NCI-H526 treated with DMSO at 0.1 percent for 48 hours (cell line): ENCODE results near the gene FPR3.
"Not testable (repeated sequence)": the region's sequence is repeated elsewhere in the genome, so short reads cannot be mapped to it uniquely, and the experiment has no call there.

Experiments
- DNase-seq: peaks from one replicate; lab custom pipeline; 2025; lab: John Stamatoyannopoulos, UW

Gene FPR3

GRCh38 chr19:51794885-51795490, at the start of gene FPR3:
Gene FPR3, plus strand, starts transcription at chr19:51795157. Its CDS starts 28,592 bp downstream, at chr19:51823749.
- no peak for DNase-seq

GRCh38 chr19:51746731-51747130, 48.2 kb upstream of the FPR3 start:
- no peak for DNase-seq

- DNase-seq, result no peak
Observed at GRCh38 chr19:51749979-51750378, 45.0 kb upstream of the FPR3 start.

GRCh38 chr19:51750400-51751094, 44.4 kb upstream of the FPR3 start:
- no peak for DNase-seq

- no peak for DNase-seq
Observed at GRCh38 chr19:51751655-51752054, 43.3 kb upstream of the FPR3 start, which contains the start of gene FPR1. Gene FPR1, minus strand, starts transcription at chr19:51751878. Its CDS starts 4,884 bp downstream, at chr19:51746994.

GRCh38 chr19:51754109-51754508, 40.8 kb upstream of the FPR3 start:
- DNase-seq, result no peak

- no peak for DNase-seq
Observed at GRCh38 chr19:51754770-51755169, 40.2 kb upstream of the FPR3 start.

- DNase-seq, result no peak
Observed at GRCh38 chr19:51755571-51755970, 39.4 kb upstream of the FPR3 start.

- DNase-seq, result no peak
Observed at GRCh38 chr19:51760697-51761356, 34.1 kb upstream of the FPR3 start, which contains the start of gene FPR2. Gene FPR2, plus strand, starts transcription at chr19:51761180. Its CDS starts 7,479 bp downstream, at chr19:51768659.

GRCh38 chr19:51761696-51762095, 33.3 kb upstream of the FPR3 start:
- DNase-seq, result no peak

GRCh38 chr19:51765086-51765485, 29.9 kb upstream of the FPR3 start:
- no peak for DNase-seq

- no peak for DNase-seq
Observed at GRCh38 chr19:51766461-51766860, 28.5 kb upstream of the FPR3 start.

- DNase-seq, result no peak
Observed at GRCh38 chr19:51771376-51772130, 23.4 kb upstream of the FPR3 start.

GRCh38 chr19:51772977-51773376, 22.0 kb upstream of the FPR3 start:
- no peak for DNase-seq

GRCh38 chr19:51776561-51776960, 18.4 kb upstream of the FPR3 start:
- not testable (repeated sequence) for DNase-seq

GRCh38 chr19:51777570-51778462, 17.1 kb upstream of the FPR3 start:
- peak; percentile 86 for DNase-seq

- DNase-seq, result no peak
Observed at GRCh38 chr19:51779181-51779580, 15.8 kb upstream of the FPR3 start.

- no peak for DNase-seq
Observed at GRCh38 chr19:51779703-51780102, 15.3 kb upstream of the FPR3 start.

- DNase-seq, result no peak
Observed at GRCh38 chr19:51780270-51780669, 14.7 kb upstream of the FPR3 start.

- DNase-seq, result no peak
Observed at GRCh38 chr19:51781999-51782398, 13.0 kb upstream of the FPR3 start.

- no peak for DNase-seq
Observed at GRCh38 chr19:51783372-51783771, 11.6 kb upstream of the FPR3 start.
